Activated naive CD8-positive, alpha-beta T cell treated with anti-CD3 and anti-CD28 coated beads for 36 hours (primary cell): ENCODE data around the gene C1orf116. TPM values are rescaled to one million over a fixed set of nuclear protein-coding genes. Genes with fewer than 3 reads are reported as not detected.

Experiments
- DNase-seq: peaks from one replicate; pipeline ENCODE4 v3.0.0; 2021
- H3K27ac Mint-ChIP-seq: one replicate; pipeline ENCODE4 v1.8.0; 2022; ENCODE audit warnings: mild to moderate bottlenecking, moderate library complexity, mixed read lengths
- H3K27me3 Mint-ChIP-seq: one replicate; pipeline ENCODE4 v1.8.0; 2022; ENCODE audit warnings: mild to moderate bottlenecking, mixed read lengths
- H3K36me3 Mint-ChIP-seq: one replicate; pipeline ENCODE4 v1.8.0; 2021; ENCODE audit warnings: mild to moderate bottlenecking, mixed read lengths
- H3K4me1 Mint-ChIP-seq: one replicate; pipeline ENCODE4 v1.8.0; 2021; ENCODE audit warnings: mixed read lengths
- H3K4me3 Mint-ChIP-seq: one replicate; pipeline ENCODE4 v1.8.0; 2022; ENCODE audit warnings: mild to moderate bottlenecking, moderate library complexity, mixed read lengths
- H3K9me3 Mint-ChIP-seq: one replicate; pipeline ENCODE4 v1.8.0; 2022; ENCODE audit warnings: mixed read lengths
- total RNA-seq, 2 experiments: library from RNA; stranded (reverse); gene quantifications; one replicate each; pipeline ENCODE4 v1.2.3, GENCODE V29; 2021

C1orf116 gene
- total RNA-seq: under 1 TPM in 1 of 2 experiments, not detected in 1; 0.08 TPM

DNA sequence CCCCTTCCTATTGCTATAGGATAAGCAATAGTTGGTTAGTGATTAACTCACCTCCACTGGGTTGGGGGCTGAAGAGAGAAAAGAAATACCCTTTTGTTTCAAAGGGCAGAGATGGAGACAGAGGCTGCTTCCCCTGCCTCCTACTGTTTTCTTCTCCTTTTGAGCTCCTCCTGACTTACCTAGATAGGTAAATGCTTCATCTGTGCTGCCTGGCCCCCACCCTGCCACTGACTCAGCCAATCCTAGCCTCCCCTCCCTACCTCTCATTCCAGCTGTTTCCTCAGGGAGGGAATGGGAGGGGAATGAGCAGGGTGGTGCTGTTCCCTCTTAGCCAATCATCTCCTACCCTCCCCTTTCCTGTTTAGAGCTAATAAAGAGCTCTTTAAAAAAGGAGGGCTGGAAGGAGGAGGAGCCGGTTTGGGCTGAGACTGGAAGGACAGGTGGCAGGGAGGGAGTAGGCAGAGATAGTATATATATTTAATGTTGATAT lies at the start of gene C1orf116:
TSS of gene C1orf116 (minus strand) at position 229 of the 490 bp plus-strand sequence. CDS start 5,158 bp downstream, outside the sequence.
- H3K27me3 Mint-ChIP-seq: peaks cover 43% of the 10 kb centered on the region
- no peak for DNase-seq
- H3K9me3 Mint-ChIP-seq: no peaks in the 10 kb centered on the region
- H3K4me1 Mint-ChIP-seq: no peaks in the 10 kb centered on the region
- no peak within 1 kb of the TSS for H3K27ac Mint-ChIP-seq
- H3K4me3 Mint-ChIP-seq: no peak within 1 kb of the TSS
- H3K36me3 Mint-ChIP-seq: no peaks in the 10 kb centered on the region

DNA sequence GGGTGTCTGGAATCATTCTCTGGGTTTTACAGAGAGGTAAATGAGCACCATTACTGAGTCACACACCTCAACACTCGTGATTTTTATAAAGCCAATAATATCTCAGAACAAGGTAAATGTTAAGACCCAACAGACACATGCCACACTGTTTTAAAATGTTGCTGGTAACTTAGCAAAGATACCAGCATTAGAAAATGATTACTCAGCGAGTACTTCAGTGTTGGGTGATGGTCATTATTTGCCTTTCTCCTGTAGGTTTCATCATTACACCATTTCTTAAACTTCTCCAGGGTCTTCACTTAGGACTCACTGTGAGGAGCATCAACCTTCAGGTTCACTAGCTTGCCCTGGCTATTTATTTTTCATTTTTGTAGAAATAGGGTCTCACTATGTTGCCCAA lies 49.2 kb upstream of the C1orf116 start:
- Mint-ChIP-seq H3K4me1 (peaks cover 11% of the 10 kb centered on the region), H3K4me3 (no peak overlapping the region), H3K27ac (no peak overlapping the region), H3K27me3 (peaks cover 6% of the 10 kb centered on the region), H3K36me3 (no peaks in the 10 kb centered on the region), H3K9me3 (no peaks in the 10 kb centered on the region)
- DNase-seq: no peak

DNA sequence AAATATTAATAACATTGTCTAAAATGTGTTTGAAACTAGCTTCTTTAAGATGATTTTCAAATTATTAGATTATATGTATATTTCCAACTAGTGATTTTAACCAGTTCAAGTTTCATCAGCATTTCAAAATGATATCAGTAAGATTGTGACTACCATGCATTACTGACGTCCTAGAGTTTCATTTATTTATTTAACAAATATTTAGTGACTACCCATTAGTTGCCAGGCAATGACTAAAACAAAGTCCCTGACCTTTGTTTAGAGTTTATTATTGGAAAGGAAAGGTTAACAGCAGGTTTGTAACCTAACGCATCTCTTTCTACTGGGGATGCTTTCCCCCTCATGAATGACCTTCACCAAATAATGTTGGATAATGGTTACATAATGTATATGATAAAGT lies 48.5 kb upstream of the C1orf116 start:
- Mint-ChIP-seq H3K27ac (no peak overlapping the region), H3K27me3 (peaks cover 6% of the 10 kb centered on the region), H3K36me3 (no peaks in the 10 kb centered on the region), H3K4me3 (no peak overlapping the region), H3K4me1 (peaks cover 11% of the 10 kb centered on the region), H3K9me3 (no peaks in the 10 kb centered on the region)
- no peak for DNase-seq

GRCh38 chr1:207079706-207080241 lies 47.2 kb upstream of the C1orf116 start:
- Mint-ChIP-seq H3K27ac (no peak overlapping the region), H3K4me1 (peaks cover 5% of the 10 kb centered on the region)

GRCh38 chr1:207078578-207079132 lies 46.1 kb upstream of the C1orf116 start:
- Mint-ChIP-seq H3K4me1 (no peaks in the 10 kb centered on the region), H3K36me3 (no peaks in the 10 kb centered on the region), H3K4me3 (no peak overlapping the region), H3K9me3 (no peaks in the 10 kb centered on the region), H3K27me3 (peaks cover 3% of the 10 kb centered on the region), H3K27ac (no peak overlapping the region)
- DNase-seq: no peak

More at GRCh38 chr1:207079706-207080241, 47.2 kb upstream of the C1orf116 start:
- no peaks in the 10 kb centered on the region for H3K36me3 Mint-ChIP-seq
- H3K9me3 Mint-ChIP-seq: no peaks in the 10 kb centered on the region
- DNase-seq: no peak
- no peak overlapping the region for H3K4me3 Mint-ChIP-seq
- H3K27me3 Mint-ChIP-seq: peaks cover 6% of the 10 kb centered on the region

DNA sequence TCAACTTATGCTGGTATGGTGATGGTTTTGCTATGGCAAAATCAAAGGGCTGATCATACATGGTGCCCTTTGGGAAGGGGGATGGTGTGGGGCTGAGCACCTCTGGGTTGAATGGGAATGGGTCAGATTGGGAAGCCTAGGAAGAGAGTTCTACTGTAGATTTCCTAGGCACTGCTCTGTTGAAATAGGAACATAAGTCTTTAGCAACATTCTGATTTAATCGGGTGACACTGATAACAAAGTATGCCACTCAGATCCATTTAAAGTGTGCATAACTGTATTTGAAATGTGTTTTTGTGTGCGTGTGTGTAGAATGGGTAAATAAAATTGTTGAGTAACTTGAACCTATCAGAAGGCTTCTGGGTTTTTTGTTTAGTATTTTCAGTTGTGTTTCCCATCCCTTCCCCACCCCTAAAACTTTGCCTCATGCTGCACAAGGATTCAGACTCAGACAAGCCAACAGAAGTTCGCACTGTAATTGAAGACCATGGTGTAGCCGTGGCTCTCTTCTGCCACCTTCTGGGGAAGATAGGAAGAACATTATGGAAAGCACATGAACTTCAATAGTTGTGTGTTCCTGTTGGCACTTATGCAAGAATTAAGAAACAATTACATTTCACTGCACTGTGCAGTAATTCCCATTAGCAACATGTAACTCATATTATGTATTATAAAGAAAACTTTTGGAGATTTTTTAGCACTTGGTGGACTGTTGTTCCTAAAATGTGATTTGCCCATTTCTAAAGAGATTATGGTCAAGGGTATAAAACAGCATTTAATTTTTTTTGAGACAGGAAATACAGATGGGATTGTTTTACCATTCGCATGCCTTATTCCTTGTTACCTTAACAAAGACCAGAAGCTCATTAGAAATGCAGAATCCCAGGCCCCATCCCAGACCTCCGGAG lies 45.2 kb upstream of the C1orf116 start:
- Mint-ChIP-seq H3K4me1 (no peaks in the 10 kb centered on the region), H3K36me3 (no peaks in the 10 kb centered on the region), H3K9me3 (no peaks in the 10 kb centered on the region), H3K27ac (no peak overlapping the region), H3K27me3 (peaks cover 3% of the 10 kb centered on the region), H3K4me3 (no peak overlapping the region)
- DNase-seq: peak; percentile 54

DNA sequence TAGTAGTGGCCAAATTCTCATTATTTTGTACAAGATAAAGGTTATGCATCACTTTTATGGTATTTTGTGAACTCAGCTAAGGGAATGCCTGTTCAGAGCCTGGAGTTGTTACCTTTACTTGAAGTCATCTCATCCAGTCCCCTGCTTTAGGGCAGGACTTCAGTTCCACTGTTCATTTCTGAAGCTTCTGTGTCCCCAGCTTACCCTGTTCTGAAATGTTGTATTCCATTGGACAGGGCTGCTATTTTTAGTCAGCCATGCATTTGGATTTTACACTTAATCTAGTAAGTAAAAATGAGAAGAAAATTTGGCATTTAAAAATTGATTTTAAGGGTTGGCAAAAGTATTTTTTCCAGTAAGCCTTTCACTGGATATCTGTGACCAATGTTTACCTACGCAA lies 44.5 kb upstream of the C1orf116 start:
- Mint-ChIP-seq H3K4me3 (no peak overlapping the region), H3K36me3 (no peaks in the 10 kb centered on the region), H3K4me1 (peaks cover under 1% of the 10 kb centered on the region), H3K27ac (no peak overlapping the region), H3K9me3 (no peaks in the 10 kb centered on the region), H3K27me3 (no peaks in the 10 kb centered on the region)
- no peak for DNase-seq

DNA sequence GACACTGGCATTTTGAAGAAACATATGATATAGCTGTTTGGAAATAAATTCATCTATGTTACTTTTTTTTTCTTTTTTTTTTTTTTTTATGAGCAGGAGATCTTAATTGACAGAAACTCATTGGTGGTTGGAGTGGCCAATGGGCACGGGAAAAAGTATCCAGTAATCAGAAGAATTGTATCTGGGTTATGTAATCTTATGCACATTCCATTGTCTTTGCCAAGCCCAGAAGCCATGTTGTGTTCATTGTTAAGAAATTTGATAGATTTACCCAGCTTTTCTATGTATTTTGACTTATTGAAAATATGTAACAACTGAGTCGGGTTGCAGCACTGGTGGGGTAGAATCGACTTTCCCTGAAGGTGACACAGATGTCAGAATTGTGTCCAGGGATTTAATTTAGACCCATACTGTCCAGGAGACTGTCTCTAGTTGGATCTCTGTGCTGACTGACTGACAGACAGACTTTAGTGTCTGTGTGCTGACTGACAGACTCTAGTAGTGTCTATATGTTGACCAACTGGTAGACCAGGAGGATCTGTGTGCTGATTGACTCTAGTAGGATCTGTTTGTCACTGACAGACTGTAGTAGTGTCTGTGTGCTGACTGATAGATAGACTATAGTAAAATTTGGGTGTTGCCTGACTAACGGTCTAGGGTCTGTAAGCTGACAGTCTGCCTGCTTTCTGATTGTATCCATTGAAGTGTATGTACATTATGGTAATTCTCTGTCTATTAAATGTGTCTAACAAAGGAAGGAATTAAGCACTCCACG lies 43.8 kb upstream of the C1orf116 start:
- no peak for DNase-seq
- H3K36me3 Mint-ChIP-seq: peaks cover under 1% of the 10 kb centered on the region
- peaks cover 7% of the 10 kb centered on the region for H3K4me1 Mint-ChIP-seq
- H3K9me3 Mint-ChIP-seq: no peaks in the 10 kb centered on the region
- no peak overlapping the region for H3K27ac Mint-ChIP-seq
- H3K4me3 Mint-ChIP-seq: no peak overlapping the region
- H3K27me3 Mint-ChIP-seq: no peaks in the 10 kb centered on the region

- H3K27me3 Mint-ChIP-seq: no peaks in the 10 kb centered on the region
- H3K9me3 Mint-ChIP-seq: no peaks in the 10 kb centered on the region
- H3K4me3 Mint-ChIP-seq: no peak overlapping the region
- peaks cover 11% of the 10 kb centered on the region for H3K36me3 Mint-ChIP-seq
- DNase-seq: no peak
- H3K4me1 Mint-ChIP-seq: peaks cover 27% of the 10 kb centered on the region
- H3K27ac Mint-ChIP-seq: no peak overlapping the region
These were observed 41.6 kb upstream of the C1orf116 start for GRCh38 chr1:207073906-207074820.

DNA sequence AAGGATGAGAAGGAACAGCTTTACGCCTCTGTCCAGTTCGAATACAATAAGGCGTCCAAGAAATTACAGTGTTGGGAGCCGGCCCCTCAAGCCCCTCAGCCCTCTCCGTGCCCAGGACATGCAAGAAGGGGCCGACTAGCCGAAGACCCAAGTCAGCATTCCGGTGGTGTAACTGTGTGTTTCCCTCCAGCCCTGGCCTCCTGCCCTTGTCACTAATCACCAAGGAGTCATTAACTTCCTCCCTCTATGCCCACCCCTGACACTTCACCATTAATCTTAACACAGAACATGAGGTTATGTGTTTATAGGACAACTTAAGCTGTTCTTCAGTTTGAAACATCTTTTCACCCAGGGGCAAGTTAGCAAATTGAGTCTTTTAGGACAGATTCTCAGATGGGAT lies 39.7 kb upstream of the C1orf116 start:
- no peaks in the 10 kb centered on the region for H3K9me3 Mint-ChIP-seq
- H3K36me3 Mint-ChIP-seq: peaks cover 14% of the 10 kb centered on the region
- no peak overlapping the region for H3K4me3 Mint-ChIP-seq
- H3K27me3 Mint-ChIP-seq: no peaks in the 10 kb centered on the region
- peaks cover 30% of the 10 kb centered on the region for H3K4me1 Mint-ChIP-seq
- DNase-seq: no peak
- no peak overlapping the region for H3K27ac Mint-ChIP-seq

DNA sequence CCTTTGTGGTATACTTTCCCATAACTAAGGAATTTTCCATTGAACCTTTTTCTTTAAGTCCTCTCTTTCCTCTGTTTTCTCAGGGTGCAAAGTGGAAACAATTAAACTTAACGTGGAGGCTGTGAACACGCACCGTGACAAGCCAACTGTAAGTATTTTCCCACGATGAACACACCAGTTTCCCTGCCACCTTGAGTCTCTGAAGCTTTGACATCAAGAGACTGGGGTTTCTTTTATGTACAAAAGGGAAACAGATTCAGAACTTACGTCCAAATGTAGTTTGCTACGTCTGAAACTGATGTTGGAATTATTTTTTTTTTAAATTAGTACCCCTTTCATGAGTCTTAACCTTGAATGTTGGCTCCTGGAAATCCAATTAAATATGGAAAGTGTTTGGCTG lies 38.9 kb upstream of the C1orf116 start:
- Mint-ChIP-seq H3K27ac (no peak overlapping the region), H3K4me3 (no peak overlapping the region), H3K9me3 (no peaks in the 10 kb centered on the region), H3K36me3 (peaks cover 14% of the 10 kb centered on the region), H3K27me3 (no peaks in the 10 kb centered on the region), H3K4me1 (peaks cover 30% of the 10 kb centered on the region)
- DNase-seq: no peak

DNA sequence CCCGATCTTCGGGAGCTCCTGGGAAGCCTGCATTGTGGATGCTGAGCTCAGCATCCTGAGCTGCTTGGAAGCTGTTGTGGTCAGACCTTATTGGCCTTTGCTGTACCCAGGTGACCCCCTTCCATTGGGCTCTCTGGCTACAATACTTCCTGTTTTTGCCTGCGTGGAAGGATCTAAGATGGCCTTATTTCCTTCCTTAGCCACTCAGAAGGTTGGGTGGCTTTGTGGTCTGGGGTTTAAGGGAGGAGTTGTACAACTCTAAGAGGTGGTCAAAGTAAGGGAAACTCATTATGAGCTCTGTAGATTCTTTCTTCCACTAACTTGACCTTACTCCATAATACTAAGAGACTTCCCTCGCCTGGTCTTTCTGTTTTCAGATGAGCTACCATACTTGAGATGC lies 38.3 kb upstream of the C1orf116 start:
- Mint-ChIP-seq H3K36me3 (peaks cover 14% of the 10 kb centered on the region), H3K9me3 (no peaks in the 10 kb centered on the region), H3K27ac (no peak overlapping the region), H3K4me3 (no peak overlapping the region), H3K27me3 (no peaks in the 10 kb centered on the region), H3K4me1 (peaks cover 30% of the 10 kb centered on the region)
- DNase-seq: no peak

DNA sequence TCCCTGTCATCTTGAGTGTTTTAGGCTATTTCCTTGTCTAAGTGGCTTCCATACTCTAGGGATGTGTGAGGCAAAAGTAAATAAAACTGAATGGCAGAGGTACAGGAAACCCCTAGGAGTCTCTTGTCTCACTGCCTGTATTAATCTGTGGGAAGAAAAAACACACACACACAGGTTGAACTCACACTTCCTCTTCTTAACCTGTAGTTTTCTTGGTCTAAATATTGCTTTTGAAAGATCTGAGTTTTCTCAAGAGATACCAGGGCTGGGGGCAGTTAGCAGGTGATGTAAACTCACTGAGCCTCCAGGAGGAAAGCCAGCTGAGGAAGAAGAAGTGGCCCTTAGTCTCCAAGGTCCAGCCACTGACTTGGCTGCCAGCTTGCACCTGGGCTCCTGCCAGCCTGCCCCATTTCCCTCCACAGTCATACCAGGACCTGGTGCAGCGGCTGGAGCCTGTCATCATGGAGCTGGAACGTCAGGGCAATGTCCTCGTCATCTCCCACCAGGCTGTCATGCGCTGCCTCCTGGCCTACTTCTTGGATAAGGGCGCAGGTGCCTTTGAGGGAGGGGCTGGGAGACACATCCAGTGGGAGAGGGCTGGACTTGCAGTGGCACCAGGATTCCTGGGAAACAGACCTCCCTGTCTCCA lies 37.4 kb upstream of the C1orf116 start:
- peaks cover 30% of the 10 kb centered on the region for H3K4me1 Mint-ChIP-seq
- no peaks in the 10 kb centered on the region for H3K9me3 Mint-ChIP-seq
- H3K27ac Mint-ChIP-seq: no peak overlapping the region
- DNase-seq: no peak
- H3K27me3 Mint-ChIP-seq: no peaks in the 10 kb centered on the region
- peaks cover 14% of the 10 kb centered on the region for H3K36me3 Mint-ChIP-seq
- H3K4me3 Mint-ChIP-seq: no peak overlapping the region

GRCh38 chr1:207069061-207069460 lies 36.5 kb upstream of the C1orf116 start:
- Mint-ChIP-seq H3K27ac (no peak overlapping the region), H3K27me3 (no peaks in the 10 kb centered on the region), H3K36me3 (peaks cover 14% of the 10 kb centered on the region), H3K9me3 (no peaks in the 10 kb centered on the region), H3K4me3 (no peak overlapping the region), H3K4me1 (peaks cover 30% of the 10 kb centered on the region)
- no peak for DNase-seq
